HEK293T (cell line): ENCODE measurements around the gene KRTAP23-1.

Source experiments
- CTCF ChIA-PET: fragments of 350-600 bp; formaldehyde crosslinking; extraction: SDS; loops from one replicate; lab custom pipeline; 2021; ENCODE audit warnings: antibody characterized with exemption, inconsistent platforms; lab: Yijun Ruan, JAX
- POLR2A ChIA-PET: fragments of 350-600 bp; formaldehyde crosslinking; extraction: SDS; loops from one replicate; lab custom pipeline; 2020; ENCODE audit warnings: antibody characterized with exemption, inconsistent platforms; lab: Yijun Ruan, JAX
- DNase-seq: peaks from one replicate; pipeline ENCODE4 v3.0.0; 2012; ENCODE audit warnings: mixed read lengths; ENCODE audit errors: extremely low spot score
- ARNT ChIP-seq: fragments of 450-650 bp; IDR thresholded peaks from 2 replicates; pipeline ENCODE4 v1.6.1; 2017; ENCODE audit warnings: mild to moderate bottlenecking
- BHLHE40 ChIP-seq: fragments of 450-650 bp; IDR thresholded peaks from 2 replicates; pipeline ENCODE4 v1.6.1; 2016; ENCODE audit warnings: mild to moderate bottlenecking, moderate library complexity, borderline replicate concordance
- CTBP1 ChIP-seq: fragments of 450-650 bp; IDR thresholded peaks from 2 replicates; pipeline ENCODE4 v1.6.1; 2016; ENCODE audit warnings: borderline replicate concordance
- ELF4 ChIP-seq: fragments of 450-650 bp; IDR thresholded peaks from 2 replicates; pipeline ENCODE4 v1.6.1; 2017; ENCODE audit warnings: antibody characterized with exemption
- FOXA1 ChIP-seq: fragments of 450-650 bp; IDR thresholded peaks from 2 replicates; pipeline ENCODE4 v1.6.1; 2016; ENCODE audit warnings: mild to moderate bottlenecking
- FOXK2 ChIP-seq: fragments of 450-650 bp; IDR thresholded peaks from 2 replicates; pipeline ENCODE4 v1.6.1; 2016; ENCODE audit warnings: mild to moderate bottlenecking
- FOXM1 ChIP-seq: fragments of 450-650 bp; IDR thresholded peaks from 2 replicates; pipeline ENCODE4 v1.6.1; 2017; ENCODE audit warnings: mild to moderate bottlenecking, borderline replicate concordance
- HDGF ChIP-seq: fragments of 450-650 bp; IDR thresholded peaks from 2 replicates; pipeline ENCODE4 v1.6.1; 2017; ENCODE audit warnings: antibody characterized with exemption, borderline replicate concordance
- L3MBTL2 ChIP-seq: fragments of 450-650 bp; conservative IDR thresholded peaks from 2 replicates; pipeline ENCODE4 v1.6.1; 2016; ENCODE audit warnings: mild to moderate bottlenecking
- LEF1 ChIP-seq: fragments of 450-650 bp; IDR thresholded peaks from 2 replicates; pipeline ENCODE4 v1.6.1; 2017; ENCODE audit warnings: mild to moderate bottlenecking, borderline replicate concordance
- NFRKB ChIP-seq: fragments of 450-650 bp; IDR thresholded peaks from 2 replicates; pipeline ENCODE4 v1.6.1; 2016; ENCODE audit warnings: mild to moderate bottlenecking, moderate library complexity
- SP1 ChIP-seq: fragments of 450-650 bp; IDR thresholded peaks from 2 replicates; pipeline ENCODE4 v1.6.1; 2017
- SUZ12 ChIP-seq: fragments of 450-650 bp; IDR thresholded peaks from 2 replicates; pipeline ENCODE4 v1.6.1; 2016; ENCODE audit warnings: mild to moderate bottlenecking
- TARDBP ChIP-seq: fragments of 450-650 bp; IDR thresholded peaks from 2 replicates; pipeline ENCODE4 v1.6.1; 2016
- ZNF384 ChIP-seq: fragments of 450-650 bp; IDR thresholded peaks from 2 replicates; pipeline ENCODE4 v1.6.1; 2016
- TF ChIP-seq, protein P1 (sequence below): fragments of 450-650 bp; IDR thresholded peaks from 2 replicates; pipeline ENCODE4 v1.6.1; 2016

The KRTAP23-1 gene

DNA sequence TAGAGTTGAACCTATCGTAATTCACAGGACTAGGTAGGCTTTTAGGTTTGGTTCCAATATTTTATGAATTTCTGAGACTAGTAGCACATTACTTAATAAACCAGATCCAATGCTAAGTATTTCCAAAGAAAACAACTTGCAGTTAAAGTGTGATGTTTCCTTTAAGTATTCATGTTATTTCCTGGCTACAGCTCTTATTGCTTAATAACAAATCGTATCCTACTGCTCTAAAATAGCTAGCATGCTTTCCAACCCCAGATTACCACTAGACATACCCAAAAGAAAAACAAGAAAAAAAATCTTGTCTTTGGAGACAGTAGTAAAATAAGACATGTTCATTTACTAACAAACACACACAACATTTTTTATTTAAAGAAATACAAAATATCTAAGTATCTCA is 11.8 kb downstream of the KRTAP23-1 start:
- no peak for TF ChIP-seq FOXK2
- TF ChIP-seq, protein P1, sequence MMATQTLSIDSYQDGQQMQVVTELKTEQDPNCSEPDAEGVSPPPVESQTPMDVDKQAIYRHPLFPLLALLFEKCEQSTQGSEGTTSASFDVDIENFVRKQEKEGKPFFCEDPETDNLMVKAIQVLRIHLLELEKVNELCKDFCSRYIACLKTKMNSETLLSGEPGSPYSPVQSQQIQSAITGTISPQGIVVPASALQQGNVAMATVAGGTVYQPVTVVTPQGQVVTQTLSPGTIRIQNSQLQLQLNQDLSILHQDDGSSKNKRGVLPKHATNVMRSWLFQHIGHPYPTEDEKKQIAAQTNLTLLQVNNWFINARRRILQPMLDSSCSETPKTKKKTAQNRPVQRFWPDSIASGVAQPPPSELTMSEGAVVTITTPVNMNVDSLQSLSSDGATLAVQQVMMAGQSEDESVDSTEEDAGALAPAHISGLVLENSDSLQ, result no peak
- no peak for TF ChIP-seq ELF4
- no peak for TF ChIP-seq FOXA1
- no peak for TF ChIP-seq FOXM1
- TF ChIP-seq ZNF384, result no peak
- no peak for TF ChIP-seq NFRKB
- no peak for TF ChIP-seq CTBP1
- TF ChIP-seq LEF1, result no peak
- TF ChIP-seq BHLHE40, result no peak
- no peak for TF ChIP-seq L3MBTL2
- TF ChIP-seq SUZ12, result no peak
- TF ChIP-seq SP1, result no peak
- TF ChIP-seq HDGF, result no peak
- TF ChIP-seq TARDBP, result no peak
- no peak for TF ChIP-seq ARNT
- DNase-seq, result no peak
- ChIA-PET CTCF (no interaction called here), POLR2A (no interaction called here)

- TF ChIP-seq SUZ12 (no peak), ARNT (no peak)
- no peak for DNase-seq
- POLR2A ChIA-PET, result no interaction called here
- CTCF ChIA-PET, result no interaction called here
Measured at GRCh38 chr21:30333736-30334135, 14.7 kb downstream of the KRTAP23-1 start.

- POLR2A ChIA-PET, result no interaction called here
- TF ChIP-seq ELF4, result no peak
- TF ChIP-seq SP1, result no peak
- TF ChIP-seq TARDBP, result no peak
- no peak for TF ChIP-seq FOXA1
- TF ChIP-seq NFRKB, result no peak
- TF ChIP-seq SUZ12, result no peak
- TF ChIP-seq BHLHE40, result no peak
- TF ChIP-seq ZNF384, result no peak
- no peak for TF ChIP-seq CTBP1
- CTCF ChIA-PET, result no interaction called here
- DNase-seq, result no peak
Measured at GRCh38 chr21:30332681-30333080, 15.7 kb downstream of the KRTAP23-1 start.

DNA sequence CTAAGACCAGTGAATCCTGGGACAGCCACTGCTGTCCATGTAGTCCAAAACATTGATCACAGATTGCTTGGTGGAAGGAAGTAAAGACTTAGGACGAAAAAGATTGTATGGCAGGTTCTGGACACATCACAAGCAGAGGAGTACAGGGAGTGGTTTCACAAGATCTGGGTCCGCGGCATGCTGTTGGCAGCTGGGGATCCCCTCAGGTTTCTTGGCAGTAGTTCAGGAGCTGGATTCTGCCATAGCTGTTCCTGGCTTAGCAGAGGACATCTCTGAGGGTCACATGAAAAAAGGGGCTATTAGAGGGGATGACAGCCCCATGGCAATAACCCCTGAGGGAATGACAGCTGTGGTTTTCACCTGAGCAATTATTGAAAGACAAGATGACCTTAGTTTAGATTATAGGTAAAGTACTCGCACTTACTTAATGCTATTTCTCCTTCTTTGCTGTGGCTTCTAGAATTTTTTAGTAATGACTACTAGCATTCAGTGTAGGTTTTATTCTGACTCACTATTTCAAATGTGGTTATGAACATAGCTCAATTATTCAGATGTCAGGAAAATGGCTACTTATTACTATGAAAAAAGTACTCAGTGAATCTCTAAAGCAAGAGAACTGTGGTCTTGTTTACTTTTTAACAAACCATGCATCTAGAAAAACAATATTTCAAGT is 19.1 kb downstream of the KRTAP23-1 start:
- TF ChIP-seq L3MBTL2 (no peak), BHLHE40 (no peak), SUZ12 (no peak), HDGF (no peak), ARNT (no peak), SP1 (no peak), NFRKB (no peak), ELF4 (no peak), TARDBP (no peak), CTBP1 (no peak), FOXK2 (no peak), LEF1 (no peak), FOXA1 (no peak), ZNF384 (no peak), FOXM1 (no peak)
- TF ChIP-seq, protein P1, result no peak
- ChIA-PET CTCF (no interaction called here), POLR2A (no interaction called here)
- no peak for DNase-seq

GRCh38 chr21:30326390-30326789 is 22.0 kb downstream of the KRTAP23-1 start:
- DNase-seq, result no peak
- TF ChIP-seq ARNT (no peak), L3MBTL2 (no peak), HDGF (no peak), SP1 (no peak), LEF1 (no peak), NFRKB (no peak), ZNF384 (no peak), FOXK2 (no peak), FOXM1 (no peak), BHLHE40 (no peak), TARDBP (no peak), CTBP1 (no peak), FOXA1 (no peak)
- TF ChIP-seq, protein P1, result no peak
- POLR2A ChIA-PET, result no interaction called here
- CTCF ChIA-PET, result no interaction called here

DNA sequence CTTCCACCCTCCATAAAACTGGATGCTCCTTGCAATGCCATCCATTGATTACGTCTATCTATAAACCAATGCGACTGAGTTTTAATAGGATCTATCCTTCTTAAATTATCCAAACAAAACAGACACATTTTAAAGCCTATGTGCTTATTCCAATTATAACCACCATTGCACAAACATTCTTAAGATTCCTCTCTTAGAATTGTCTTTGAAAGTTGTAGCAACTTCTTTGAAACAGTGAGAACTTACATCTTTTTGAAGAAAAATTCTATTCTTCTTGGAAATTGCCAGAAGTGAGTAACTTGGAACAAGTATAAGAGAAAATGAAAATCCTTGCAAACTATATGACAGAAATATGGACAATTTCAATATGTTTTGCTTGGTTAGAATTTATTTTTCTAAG is 28.2 kb downstream of the KRTAP23-1 start, which contains the start of gene KRTAP26-1:
Gene KRTAP26-1 (minus strand): TSS at position 101 of the 400 bp plus-strand sequence. CDS start 280 bp downstream, outside the sequence.
- DNase-seq, result no peak

More for the DNA sequence above, 28.2 kb downstream of the KRTAP23-1 start, which contains the start of gene KRTAP26-1:
- POLR2A ChIA-PET, result no interaction called here
- TF ChIP-seq ELF4, result no peak
- TF ChIP-seq BHLHE40, result no peak
- no peak for TF ChIP-seq ZNF384
- TF ChIP-seq TARDBP, result no peak
- no peak for TF ChIP-seq CTBP1
- TF ChIP-seq, protein P1, result no peak
- no peak for TF ChIP-seq NFRKB
- no peak for TF ChIP-seq FOXK2
- TF ChIP-seq HDGF, result no peak
- no peak for TF ChIP-seq L3MBTL2
- TF ChIP-seq FOXA1, result no peak
- TF ChIP-seq LEF1, result no peak
- TF ChIP-seq FOXM1, result no peak
- no peak for TF ChIP-seq ARNT
- TF ChIP-seq SP1, result no peak
- CTCF ChIA-PET, result no interaction called here
